Effector CD4-positive, alpha-beta T cell (primary cell): ENCODE measurements around the gene GLRX3.

Experiments
- DNase-seq: peaks from one replicate; pipeline ENCODE4 v3.0.0-alpha.2; 2020

Gene GLRX3

DNA sequence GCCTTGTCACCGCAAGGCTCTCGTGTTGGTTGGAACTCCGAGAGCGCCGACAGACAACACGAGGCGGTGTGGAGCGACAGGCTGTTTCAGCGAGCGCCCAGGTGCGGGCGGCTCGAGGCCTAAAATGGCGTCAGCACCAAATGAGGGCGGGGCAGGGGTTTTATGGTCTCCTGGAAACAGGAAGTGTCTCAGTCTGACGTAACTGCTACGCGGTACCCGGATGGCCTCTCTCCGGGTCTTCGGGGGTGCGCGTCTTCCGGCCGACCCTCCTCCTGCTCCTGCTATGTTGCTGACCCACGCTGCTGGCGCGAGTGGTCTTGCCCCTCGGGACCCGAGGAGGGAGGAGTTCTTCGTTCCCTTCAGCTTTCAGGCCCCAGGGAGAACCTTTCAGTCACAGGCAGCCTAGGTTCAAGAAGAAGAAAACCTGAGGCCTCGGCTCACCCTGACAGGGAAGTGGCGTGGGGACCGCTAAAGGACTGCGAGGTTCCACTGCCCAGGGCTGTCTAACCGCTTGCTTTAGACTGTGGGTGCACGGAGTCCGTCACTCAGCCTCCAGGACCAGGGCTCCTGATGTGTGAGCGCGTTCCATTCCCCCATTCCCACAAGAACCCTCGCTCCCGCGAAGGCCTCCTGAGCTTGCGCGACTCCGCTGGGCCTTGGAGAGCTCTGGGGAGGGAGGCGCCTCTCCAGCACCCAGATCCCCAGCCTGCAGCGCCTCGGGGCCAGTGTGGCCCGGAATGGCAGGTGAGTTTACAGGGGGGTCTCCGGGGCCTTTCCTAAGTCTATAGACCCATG is 77.3 kb downstream of the GLRX3 start:
- DNase-seq: no peak

- no peak for DNase-seq
Observed at GRCh38 chr10:130214431-130214830, 78.2 kb downstream of the GLRX3 start.

GRCh38 chr10:130215151-130215930 is 79.2 kb downstream of the GLRX3 start:
- no peak for DNase-seq

DNA sequence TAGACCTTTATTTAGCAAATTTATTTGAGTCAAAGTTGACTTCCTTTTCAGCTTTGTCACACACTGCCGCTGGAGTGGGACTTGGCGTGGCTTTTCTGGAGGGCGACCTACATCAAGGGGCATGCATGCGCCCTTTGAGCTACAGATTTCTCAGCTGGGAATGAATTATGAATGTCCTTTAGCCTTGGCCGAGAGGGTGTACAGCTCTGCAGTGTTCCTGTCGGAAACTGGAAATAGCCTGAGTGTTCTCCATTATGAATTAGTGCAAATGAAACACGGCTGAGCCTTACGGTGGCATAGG is 79.7 kb downstream of the GLRX3 start:
- DNase-seq: no peak

DNA sequence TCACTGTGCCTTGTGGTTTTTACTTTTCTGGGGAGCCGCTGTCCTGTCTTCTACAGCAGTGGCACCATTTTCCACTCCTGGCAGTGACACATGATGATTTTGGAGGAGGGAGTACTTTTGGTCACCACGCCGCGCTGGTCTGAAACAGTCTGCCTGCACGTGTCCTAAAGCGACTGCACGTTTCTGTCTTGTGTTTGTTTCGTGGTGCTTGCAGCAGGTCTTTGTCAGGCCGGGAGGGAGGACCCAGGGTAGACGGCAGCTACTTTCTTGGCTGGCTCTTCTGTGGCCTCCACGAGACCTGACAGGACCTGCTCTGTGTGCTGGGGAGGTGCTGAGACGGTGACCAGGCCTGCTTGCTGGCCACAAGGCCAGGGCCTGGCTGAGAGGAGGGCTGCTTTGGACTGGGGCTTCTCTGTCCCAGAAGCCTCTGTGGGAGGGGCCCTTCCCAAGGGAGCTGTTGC is 82.0 kb downstream of the GLRX3 start:
- DNase-seq: no peak

DNA sequence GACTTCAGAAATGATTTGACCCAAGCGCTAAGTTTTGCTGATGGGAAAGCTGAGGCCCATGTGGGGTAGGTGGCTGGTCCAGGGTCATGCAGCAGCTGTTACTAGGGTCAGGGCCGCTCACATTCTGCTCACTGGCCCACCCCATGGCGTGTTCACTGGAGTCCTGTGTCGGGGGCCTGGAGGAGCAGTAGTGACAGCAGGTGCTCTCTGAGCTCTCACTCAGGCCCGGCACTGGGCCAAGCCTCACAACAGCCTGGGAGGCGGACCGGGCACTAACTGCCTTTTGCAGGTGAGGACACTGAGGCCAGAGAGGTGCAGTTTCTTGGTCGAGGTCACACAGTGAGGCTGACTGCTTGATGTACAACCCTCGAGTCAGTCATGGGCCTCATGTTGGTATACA is 82.7 kb downstream of the GLRX3 start:
- no peak for DNase-seq

DNA sequence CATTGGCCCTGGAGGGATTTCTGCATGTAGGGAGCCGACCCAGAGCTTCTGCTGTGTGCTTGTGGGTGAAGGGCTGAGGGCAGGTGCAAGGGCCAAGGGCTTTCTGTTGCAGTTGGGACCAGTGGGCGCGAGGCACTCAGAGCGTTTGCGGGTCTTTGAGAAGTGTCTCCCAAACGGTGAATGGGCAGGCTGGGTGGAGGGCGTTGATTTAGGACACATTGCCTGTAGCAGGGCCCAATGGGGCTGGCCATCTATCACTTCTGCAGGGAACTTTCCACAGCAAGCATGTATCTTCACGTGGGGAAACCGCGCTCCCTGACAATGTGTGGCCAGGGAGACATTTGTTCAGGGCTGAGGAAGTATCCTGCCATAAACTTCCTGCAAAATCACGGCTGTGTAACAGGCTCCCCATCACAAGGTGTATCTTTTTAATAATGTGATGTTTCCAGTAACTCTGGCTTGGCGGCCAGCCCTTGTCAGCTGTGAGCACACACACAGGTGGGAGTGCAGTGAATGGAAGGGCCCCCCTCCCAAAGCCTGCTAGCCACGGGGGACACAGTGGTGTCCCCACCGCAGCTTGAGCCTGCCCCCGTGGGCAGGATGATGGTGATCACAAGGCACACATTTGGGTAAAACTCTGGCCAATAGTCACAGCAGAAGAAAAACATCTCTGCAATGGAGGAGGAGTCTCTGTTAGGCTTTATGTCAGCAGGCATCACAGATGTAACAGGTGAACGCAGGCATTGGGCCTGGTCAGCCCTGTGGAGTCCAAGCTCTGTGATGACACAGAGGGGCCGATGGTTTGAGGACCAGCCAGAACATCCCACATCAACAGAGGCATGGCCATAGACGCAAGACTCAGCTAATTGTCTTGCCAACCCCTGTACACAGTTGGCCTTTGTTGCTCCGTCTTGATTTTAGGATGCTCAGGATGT is 84.3 kb downstream of the GLRX3 start:
- DNase-seq: no peak

DNA sequence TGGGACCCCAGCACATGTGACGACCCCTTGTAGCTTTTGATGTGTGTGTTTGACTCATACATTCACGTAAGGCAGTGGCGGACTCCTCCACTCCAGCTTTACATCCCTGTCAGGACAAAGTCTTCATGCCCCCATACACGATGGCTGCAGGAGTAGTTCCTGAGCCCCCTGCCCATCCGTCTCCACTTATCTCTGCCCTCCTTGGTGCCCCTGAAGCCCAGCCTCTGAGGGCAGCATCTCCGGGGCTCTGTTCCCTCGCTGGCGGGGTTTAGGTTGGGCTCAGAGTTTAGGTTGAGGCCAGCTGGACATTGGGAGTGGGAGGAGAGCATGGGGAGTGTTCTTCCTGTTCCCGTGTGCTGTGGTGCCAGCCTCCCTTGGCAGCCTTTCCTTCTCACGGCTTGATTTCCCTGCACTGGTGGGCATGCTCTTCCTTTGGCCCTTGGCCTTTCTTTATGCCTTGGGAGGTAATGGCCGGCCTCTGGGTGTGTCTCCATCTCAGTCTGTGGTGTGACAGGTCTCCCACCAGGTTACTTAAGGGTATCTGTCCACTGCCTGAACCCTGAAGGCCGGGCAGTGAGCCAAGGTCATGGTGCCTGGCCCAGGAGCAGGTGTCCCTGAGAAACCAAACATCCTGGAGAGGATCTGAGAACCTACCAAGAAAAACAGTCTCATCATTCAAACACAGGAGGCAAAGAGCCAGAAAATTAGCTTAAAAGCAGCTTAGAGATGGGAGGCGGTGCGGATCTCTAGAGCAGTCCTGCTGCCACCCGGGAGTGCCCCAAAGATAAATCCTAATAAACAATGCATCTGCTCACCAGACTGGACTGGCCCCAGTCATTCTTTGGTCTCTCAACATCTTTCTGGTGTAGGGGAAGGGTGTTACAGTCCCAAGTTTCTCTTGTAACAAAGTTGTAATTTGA is 85.5 kb downstream of the GLRX3 start:
- DNase-seq: no peak

DNA sequence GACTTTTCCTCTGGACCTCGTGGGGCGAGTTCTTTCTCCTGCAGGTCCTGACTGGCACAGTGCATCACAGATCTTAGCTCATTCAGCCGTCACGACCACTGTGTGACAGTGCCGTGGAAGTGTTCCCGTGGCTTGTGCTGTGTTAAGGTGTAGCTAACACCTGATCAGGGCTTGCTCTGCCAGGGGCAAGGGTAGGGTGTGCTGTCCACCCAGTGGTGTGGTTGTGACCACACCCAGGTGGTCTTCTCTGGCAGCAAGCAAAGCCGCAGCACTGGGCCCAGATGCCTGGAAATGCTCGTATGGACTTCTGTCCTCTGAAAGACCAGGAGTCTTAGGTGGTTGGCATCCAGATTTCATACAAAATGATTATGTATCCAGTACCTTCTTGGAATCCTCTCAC is 86.2 kb downstream of the GLRX3 start:
- no peak for DNase-seq

GRCh38 chr10:130224228-130224627 is 88.0 kb downstream of the GLRX3 start:
- DNase-seq: no peak

DNA sequence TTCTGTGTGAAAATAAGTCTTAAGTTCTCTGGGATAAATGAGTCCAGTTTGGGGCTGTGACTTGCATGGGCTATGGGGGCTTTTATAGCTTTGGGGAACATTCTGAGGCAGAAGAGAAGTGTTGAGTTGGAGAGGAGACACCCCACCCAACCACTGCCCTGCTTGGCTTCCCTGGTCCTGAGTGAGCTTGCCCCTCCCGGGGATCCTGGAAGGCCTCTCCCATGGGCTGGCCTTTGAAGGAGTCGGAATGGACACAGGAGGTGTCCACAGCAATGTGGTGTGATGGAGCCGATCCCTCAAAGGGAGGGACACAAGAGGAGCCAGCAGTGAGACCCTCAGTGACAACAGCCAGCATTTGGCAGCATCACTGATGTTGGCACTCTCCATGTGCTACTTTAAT is 89.8 kb downstream of the GLRX3 start:
- DNase-seq: no peak

DNA sequence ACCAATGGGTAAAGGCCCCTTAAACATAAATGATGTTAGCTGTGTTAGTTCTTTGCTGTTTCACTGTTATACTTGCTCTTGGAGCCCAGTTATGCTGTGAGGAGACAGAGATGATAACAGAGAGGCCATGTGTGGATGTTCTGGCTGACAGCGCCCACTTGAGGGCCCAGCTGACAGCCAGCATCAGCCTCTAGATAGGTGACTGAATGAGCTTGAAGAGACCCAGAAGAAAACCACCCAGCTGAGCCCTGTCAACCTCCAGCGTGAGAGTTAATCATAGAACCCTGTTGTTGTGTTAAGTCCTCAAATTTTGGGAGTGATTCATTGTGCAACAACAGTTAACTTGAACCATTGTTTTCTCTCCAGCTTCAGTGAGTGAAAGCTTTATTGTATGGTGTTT is 91.7 kb downstream of the GLRX3 start:
- no peak for DNase-seq
